ENCODE data around the gene HDLBP.
"Not testable (repeated sequence)": the region's sequence is repeated elsewhere in the genome, so short reads cannot be mapped to it uniquely, and the experiment has no call there.

Gene HDLBP

DNA sequence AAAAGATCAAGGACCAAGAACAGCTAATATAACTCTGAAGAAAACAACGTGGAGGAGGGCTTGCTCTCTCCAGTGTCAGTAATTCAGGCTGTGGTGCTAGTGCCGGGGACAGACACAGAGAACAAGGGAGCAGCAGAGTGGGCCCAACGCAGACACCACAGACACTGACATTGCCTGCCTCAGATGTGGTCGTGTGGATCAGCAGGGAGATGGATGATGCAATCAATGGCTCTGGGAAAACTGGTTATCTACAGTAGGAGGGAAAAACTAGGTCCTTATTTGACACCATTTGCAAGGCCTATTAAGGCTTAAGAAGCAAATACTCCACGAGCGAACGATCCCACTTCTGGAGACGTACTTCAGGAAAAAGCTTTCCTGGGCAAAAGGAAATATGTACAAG lies 36.1 kb downstream of the HDLBP start:
- no peak overlapping the region for H3K27ac ChIP-seq
- TF ChIP-seq, protein P1, sequence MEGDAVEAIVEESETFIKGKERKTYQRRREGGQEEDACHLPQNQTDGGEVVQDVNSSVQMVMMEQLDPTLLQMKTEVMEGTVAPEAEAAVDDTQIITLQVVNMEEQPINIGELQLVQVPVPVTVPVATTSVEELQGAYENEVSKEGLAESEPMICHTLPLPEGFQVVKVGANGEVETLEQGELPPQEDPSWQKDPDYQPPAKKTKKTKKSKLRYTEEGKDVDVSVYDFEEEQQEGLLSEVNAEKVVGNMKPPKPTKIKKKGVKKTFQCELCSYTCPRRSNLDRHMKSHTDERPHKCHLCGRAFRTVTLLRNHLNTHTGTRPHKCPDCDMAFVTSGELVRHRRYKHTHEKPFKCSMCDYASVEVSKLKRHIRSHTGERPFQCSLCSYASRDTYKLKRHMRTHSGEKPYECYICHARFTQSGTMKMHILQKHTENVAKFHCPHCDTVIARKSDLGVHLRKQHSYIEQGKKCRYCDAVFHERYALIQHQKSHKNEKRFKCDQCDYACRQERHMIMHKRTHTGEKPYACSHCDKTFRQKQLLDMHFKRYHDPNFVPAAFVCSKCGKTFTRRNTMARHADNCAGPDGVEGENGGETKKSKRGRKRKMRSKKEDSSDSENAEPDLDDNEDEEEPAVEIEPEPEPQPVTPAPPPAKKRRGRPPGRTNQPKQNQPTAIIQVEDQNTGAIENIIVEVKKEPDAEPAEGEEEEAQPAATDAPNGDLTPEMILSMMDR (conservative IDR thresholded peaks at IDR 0.05), result no peak
- no peak for TF ChIP-seq ZFX (IDR thresholded peaks at IDR 0.05)

DNA sequence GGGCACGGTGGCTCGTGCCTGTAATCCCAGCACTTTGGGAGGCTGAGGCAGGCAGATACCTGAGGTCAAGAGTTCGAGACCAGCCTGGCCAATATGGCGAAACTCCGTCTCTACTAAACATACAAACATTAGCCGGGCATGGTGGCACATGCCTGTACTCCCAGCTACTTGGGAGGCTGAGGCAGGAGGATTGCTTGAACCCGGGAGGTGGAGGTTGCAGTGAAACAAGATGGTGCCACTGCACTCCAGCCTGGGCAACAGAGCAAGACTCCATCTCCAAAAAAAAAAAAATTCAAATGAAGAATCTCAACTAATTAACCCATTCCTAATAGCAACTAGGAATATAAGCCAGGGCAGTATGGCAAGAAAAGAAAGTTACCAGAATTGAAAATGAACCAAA lies 37.2 kb downstream of the HDLBP start:
- not testable (repeated sequence) for H3K27ac ChIP-seq

DNA sequence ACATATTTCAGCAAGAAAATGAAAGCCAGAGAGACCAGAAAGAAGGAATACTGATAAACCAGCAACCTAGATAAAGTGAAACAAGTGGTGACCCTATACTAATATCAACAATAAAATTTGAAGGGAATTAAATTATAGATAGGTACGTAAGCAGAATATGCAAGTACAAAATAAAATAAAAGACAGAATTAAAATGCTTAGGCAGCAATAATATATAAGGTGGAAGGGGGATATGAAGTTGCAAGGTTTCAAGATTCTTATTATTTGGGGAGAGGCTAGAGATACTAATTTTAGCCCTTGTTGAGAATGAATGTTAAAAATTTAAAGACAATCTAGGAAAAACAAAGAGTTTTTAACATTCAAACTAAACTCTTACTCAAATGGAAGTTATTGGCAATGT lies 39.6 kb downstream of the HDLBP start:
- no peak overlapping the region for H3K27ac ChIP-seq
- TF ChIP-seq, protein P1 (conservative IDR thresholded peaks at IDR 0.05), result no peak
- no peak for TF ChIP-seq ZFX (IDR thresholded peaks at IDR 0.05)

DNA sequence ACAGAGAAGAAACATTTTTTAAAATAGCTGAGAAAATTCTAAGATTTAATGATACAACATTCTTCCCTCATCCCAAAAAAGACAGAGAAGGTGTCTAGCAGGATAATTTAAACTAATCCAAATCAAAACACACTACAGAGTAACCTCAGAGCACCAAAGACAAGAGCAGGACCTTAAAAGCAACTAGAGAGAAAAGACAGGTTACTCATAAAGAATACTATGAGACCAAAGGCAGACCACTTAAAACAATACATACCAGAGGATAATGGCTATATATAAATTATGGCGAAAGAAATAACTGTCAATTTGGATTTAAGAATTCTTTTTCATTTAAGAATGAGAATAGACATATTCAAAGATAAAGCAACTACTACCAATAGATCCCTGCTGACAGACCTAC lies 40.0 kb downstream of the HDLBP start:
- no peak overlapping the region for H3K27ac ChIP-seq
- no peak for TF ChIP-seq ZFX (IDR thresholded peaks at IDR 0.05)
- TF ChIP-seq, protein P1 (conservative IDR thresholded peaks at IDR 0.05), result no peak

DNA sequence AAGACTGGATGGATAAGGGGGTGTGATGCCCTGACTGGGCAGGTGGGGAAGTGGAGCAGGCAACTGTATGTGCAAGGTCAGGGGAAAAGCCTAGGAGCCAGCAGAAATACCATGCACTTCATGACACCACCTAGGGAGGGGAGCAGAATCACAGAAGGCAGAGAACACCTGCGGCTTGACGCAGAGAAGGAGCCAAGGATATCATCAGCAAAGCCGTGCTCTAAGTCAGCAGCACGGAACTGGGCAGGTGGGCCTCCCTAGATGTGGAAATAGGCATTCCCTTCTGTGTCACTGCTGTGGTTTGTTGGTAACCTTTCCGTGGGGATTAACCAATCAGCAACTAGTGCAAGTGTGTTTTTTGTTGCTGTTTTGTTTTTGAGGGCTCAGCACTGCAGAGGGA lies 41.3 kb downstream of the HDLBP start:
- H3K27ac ChIP-seq, result peak overlapping the region; percentile 99
- no peak for TF ChIP-seq ZFX (IDR thresholded peaks at IDR 0.05)
- TF ChIP-seq, protein P1 (conservative IDR thresholded peaks at IDR 0.05), result no peak

DNA sequence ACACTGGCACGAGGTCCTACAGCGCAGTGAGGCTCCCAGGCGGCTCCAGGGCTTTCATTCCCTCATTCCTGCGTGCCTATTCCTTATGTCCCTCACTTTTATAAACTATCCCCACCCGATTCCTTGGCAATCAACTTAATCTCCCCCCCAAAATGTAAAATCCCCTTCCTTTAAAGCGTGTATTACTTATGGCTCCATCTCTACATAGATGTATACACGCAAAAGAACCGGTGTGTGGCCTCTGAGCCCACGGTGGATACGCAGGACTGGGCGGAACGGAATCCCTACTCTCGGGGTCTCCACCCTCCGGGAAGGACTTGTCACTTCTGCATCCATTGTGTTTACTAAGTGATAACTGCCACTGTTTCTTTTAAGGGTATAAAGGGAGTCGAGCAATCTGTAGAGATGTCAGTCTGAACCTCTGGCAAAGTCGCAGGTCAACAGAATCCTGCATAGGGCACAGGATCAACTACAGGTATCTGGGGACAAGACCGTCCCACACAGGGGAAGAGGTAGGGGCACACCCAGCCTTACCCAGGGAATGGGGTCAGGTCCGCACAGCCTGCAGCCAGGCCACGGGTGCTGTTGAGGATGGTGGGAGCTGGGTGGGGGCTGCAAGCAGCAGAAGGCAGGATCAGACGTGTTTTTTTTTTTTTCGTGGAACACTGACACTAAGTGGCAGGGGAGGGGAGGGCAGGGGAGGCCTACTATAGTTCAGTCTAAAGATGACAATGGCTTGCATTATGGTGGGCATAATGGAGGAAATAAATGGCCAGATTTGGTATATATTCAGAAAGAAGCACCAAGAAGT lies 42.1 kb downstream of the HDLBP start:
- H3K27ac ChIP-seq, result peak overlapping the region; percentile 99
- no peak for TF ChIP-seq ZFX (IDR thresholded peaks at IDR 0.05)
- TF ChIP-seq, protein P1 (conservative IDR thresholded peaks at IDR 0.05), result no peak; the same call in 1 of the 2 replicates

DNA sequence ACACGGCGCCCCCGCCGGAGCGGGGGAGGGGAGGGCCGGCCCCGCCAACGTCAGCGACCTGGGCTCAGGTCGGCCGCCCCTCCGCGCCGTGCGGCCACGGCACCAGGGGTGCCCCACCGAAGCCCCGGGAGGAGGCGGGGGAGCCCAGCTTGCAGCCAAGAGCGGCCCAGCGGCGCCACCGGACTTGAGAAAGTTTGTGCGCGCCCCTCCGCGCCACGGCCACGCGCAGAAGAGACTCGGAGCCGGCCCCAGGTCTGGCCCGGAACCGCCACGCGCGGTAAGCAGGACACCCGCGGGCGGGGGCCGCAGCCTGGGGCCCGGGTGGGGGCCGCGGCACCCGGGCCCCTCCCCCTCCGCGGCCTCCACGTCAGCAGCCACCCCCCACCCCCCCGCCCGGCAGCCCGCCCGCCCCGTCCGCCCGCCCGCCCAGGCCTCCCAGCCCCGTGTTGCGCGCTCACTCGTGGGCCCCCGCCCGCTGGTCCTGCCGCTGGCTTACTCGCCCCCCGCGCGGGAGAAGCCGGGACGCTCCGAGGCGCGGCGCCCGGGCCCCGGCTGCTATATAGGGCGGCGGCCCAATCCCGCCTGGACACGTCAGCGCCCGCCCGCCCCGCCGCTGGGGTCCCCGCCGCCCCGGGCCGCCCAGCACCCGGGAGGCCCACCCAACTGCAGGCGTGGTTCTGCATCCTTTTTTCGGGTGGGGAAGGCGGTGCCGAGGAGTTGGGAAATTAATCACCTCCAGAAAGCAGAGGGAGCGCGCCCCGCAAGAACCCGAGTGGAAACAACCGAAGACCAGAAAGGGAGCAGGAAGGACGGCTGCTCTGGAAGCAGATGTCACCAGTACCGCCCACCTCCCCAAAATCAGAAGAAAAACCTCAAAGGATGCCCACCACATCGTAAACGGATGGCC lies 42.9 kb downstream of the HDLBP start:
- peak overlapping the region; percentile 99 for H3K27ac ChIP-seq
- TF ChIP-seq ZFX (IDR thresholded peaks at IDR 0.05), result peak; percentile 30
- TF ChIP-seq, protein P1 (conservative IDR thresholded peaks at IDR 0.05), result no peak

Measured in C4-2B (cell line).